WTC11 (cell line): Measurements from ENCODE around the gene LAMP5. TPM values are rescaled to one million over a fixed set of nuclear protein-coding genes. Genes with fewer than 3 reads are reported as not detected.

Source experiments
- ATAC-seq: fragments of 200-7000 bp; cut with Tn5 transposase; 2 replicates; pipeline ENCODE4 v1.10.0; 2021; ENCODE audit warnings: mild to moderate bottlenecking, moderate library complexity
- CTCF ChIA-PET: fragments of 300-600 bp; sonication (Branson Sonifier 250); formaldehyde crosslinking; loops from one replicate; lab custom pipeline; 2021; ENCODE audit warnings: antibody characterized with exemption; lab: Charles Lee
- POLR2A ChIA-PET: fragments of 350-600 bp; sonication (Branson Sonifier 250); formaldehyde crosslinking; loops from one replicate; lab custom pipeline; 2021; ENCODE audit warnings: antibody characterized with exemption; lab: Charles Lee
- DNase-seq: peaks from one replicate; pipeline ENCODE4 v3.0.0; 2021; ENCODE audit warnings: low spot score
- H3K27ac Mint-ChIP-seq: 2 replicates; pipeline ENCODE4 v1.8.0; 2021; ENCODE audit warnings: mixed read lengths
- H3K27me3 Mint-ChIP-seq: 2 replicates; pipeline ENCODE4 v1.8.0; 2021; ENCODE audit warnings: low read depth, mild to moderate bottlenecking, moderate library complexity, mixed read lengths
- H3K36me3 Mint-ChIP-seq: 2 replicates; pipeline ENCODE4 v1.8.0; 2021; ENCODE audit warnings: mixed read lengths
- H3K4me1 Mint-ChIP-seq: 2 replicates; pipeline ENCODE4 v1.8.0; 2022; ENCODE audit warnings: mixed read lengths
- H3K4me3 Mint-ChIP-seq: 2 replicates; pipeline ENCODE4 v1.8.0; 2021; ENCODE audit warnings: mild to moderate bottlenecking, moderate library complexity, mixed read lengths
- H3K9me3 Mint-ChIP-seq: 2 replicates; pipeline ENCODE4 v1.8.0; 2021; ENCODE audit warnings: mixed read lengths
- FOXP1 ChIP-seq: sonication (generic); formaldehyde crosslinking; IDR thresholded peaks from 2 replicates; pipeline ENCODE4 v1.8.0; 2022; ENCODE audit warnings: missing genetic modification reagents, mild to moderate bottlenecking, moderate library complexity, borderline replicate concordance
- JUN ChIP-seq: sonication (generic); formaldehyde crosslinking; IDR thresholded peaks from 2 replicates; pipeline ENCODE4 v1.8.0; 2023; ENCODE audit warnings: mild to moderate bottlenecking, missing genetic modification reagents
- MYBL2 ChIP-seq: sonication (generic); formaldehyde crosslinking; IDR thresholded peaks from 2 replicates; pipeline ENCODE4 v1.8.1; 2023; ENCODE audit warnings: mild to moderate bottlenecking, moderate library complexity, missing genetic modification reagents
- NFYB ChIP-seq: sonication (generic); formaldehyde crosslinking; conservative IDR thresholded peaks from 2 replicates; pipeline ENCODE4 v1.8.0; 2022; ENCODE audit warnings: low read depth, missing genetic modification reagents
- NR3C1 ChIP-seq: sonication (generic); formaldehyde crosslinking; conservative IDR thresholded peaks from 2 replicates; pipeline ENCODE4 v1.8.1; 2023; ENCODE audit warnings: low read depth, mild to moderate bottlenecking, missing genetic modification reagents
- PRDM15 ChIP-seq: sonication (generic); formaldehyde crosslinking; IDR thresholded peaks from 2 replicates; pipeline ENCODE4 v1.8.0; 2022; ENCODE audit warnings: missing genetic modification reagents
- SMAD4 ChIP-seq: sonication (generic); formaldehyde crosslinking; IDR thresholded peaks from 2 replicates; pipeline ENCODE4 v1.8.0; 2022; ENCODE audit warnings: mild to moderate bottlenecking, missing genetic modification reagents
- STAT6 ChIP-seq: sonication (generic); formaldehyde crosslinking; conservative IDR thresholded peaks from 2 replicates; pipeline ENCODE4 v1.8.1; 2023; ENCODE audit warnings: mild to moderate bottlenecking, low read depth, missing genetic modification reagents, moderate library complexity
- ZNF121 ChIP-seq: sonication (generic); formaldehyde crosslinking; IDR thresholded peaks from 2 replicates; pipeline ENCODE4 v1.8.0; 2023; ENCODE audit warnings: missing genetic modification reagents
- ZNF317 ChIP-seq: sonication (generic); formaldehyde crosslinking; IDR thresholded peaks from 2 replicates; pipeline ENCODE4 v1.8.1; 2023; ENCODE audit warnings: low read depth, mild to moderate bottlenecking, moderate library complexity, missing genetic modification reagents, borderline replicate concordance
- ZNF532 ChIP-seq: fragments of 250-450 bp; sonication (Bioruptor Pico); IDR thresholded peaks from 2 replicates; pipeline ENCODE4 v1.9.0; 2021; ENCODE audit warnings: mild to moderate bottlenecking, borderline replicate concordance
- total RNA-seq: library from RNA; stranded (reverse); gene quantifications from 3 replicates; pipeline ENCODE4 v1.2.3, GENCODE V29; 2021
- TF ChIP-seq, protein P1 (sequence below): sonication (generic); formaldehyde crosslinking; IDR thresholded peaks from 2 replicates; pipeline ENCODE4 v1.8.0; 2022; ENCODE audit warnings: mild to moderate bottlenecking, missing genetic modification reagents
- TF ChIP-seq, protein P2 (sequence below): sonication (generic); formaldehyde crosslinking; IDR thresholded peaks from 2 replicates; pipeline ENCODE4 v1.8.1; 2023; ENCODE audit warnings: mild to moderate bottlenecking, missing genetic modification reagents

LAMP5 gene
- total RNA-seq, 1 experiment from 2014 or later, result 0.31 TPM

- TF ChIP-seq, protein P1, sequence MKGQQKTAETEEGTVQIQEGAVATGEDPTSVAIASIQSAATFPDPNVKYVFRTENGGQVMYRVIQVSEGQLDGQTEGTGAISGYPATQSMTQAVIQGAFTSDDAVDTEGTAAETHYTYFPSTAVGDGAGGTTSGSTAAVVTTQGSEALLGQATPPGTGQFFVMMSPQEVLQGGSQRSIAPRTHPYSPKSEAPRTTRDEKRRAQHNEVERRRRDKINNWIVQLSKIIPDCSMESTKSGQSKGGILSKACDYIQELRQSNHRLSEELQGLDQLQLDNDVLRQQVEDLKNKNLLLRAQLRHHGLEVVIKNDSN, result no peak
- TF ChIP-seq ZNF532 (CRISPR knock-in tag), result no peak
- TF ChIP-seq, all 79 proteins: peak for 0
Measured at GRCh38 chr20:9557411-9557810, 43.0 kb downstream of the LAMP5 start (continued).

- Mint-ChIP-seq H3K9me3 (no peaks in the 10 kb centered on the region; the same call in 1 of the 2 replicates), H3K4me1 (peaks cover 6% of the 10 kb centered on the region), H3K27me3 (peaks cover 31% of the 10 kb centered on the region), H3K4me3 (no peak overlapping the region), H3K27ac (no peak overlapping the region), H3K36me3 (no peaks in the 10 kb centered on the region)
- DNase-seq, result no peak
- no peak for TF ChIP-seq ZNF317 (CRISPR knock-in tag)
- no peak for TF ChIP-seq NFYB
- no peak for TF ChIP-seq NR3C1
- no peak for TF ChIP-seq STAT6 (CRISPR knock-in tag)
- TF ChIP-seq PRDM15 (CRISPR knock-in tag), result no peak
- no peak for TF ChIP-seq SMAD4 (CRISPR knock-in tag)
- TF ChIP-seq, protein P2, sequence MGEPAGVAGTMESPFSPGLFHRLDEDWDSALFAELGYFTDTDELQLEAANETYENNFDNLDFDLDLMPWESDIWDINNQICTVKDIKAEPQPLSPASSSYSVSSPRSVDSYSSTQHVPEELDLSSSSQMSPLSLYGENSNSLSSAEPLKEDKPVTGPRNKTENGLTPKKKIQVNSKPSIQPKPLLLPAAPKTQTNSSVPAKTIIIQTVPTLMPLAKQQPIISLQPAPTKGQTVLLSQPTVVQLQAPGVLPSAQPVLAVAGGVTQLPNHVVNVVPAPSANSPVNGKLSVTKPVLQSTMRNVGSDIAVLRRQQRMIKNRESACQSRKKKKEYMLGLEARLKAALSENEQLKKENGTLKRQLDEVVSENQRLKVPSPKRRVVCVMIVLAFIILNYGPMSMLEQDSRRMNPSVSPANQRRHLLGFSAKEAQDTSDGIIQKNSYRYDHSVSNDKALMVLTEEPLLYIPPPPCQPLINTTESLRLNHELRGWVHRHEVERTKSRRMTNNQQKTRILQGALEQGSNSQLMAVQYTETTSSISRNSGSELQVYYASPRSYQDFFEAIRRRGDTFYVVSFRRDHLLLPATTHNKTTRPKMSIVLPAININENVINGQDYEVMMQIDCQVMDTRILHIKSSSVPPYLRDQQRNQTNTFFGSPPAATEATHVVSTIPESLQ (CRISPR knock-in tag), result no peak
- no peak for TF ChIP-seq FOXP1 (CRISPR knock-in tag)
- no peak for TF ChIP-seq MYBL2
- TF ChIP-seq JUN (CRISPR knock-in tag), result no peak
- no peak for TF ChIP-seq ZNF121
- POLR2A ChIA-PET, result no interaction called here
- ATAC-seq, result no peak
- CTCF ChIA-PET, result no interaction called here
Measured at GRCh38 chr20:9565910-9566550, 51.6 kb downstream of the LAMP5 start.
